Measurements from ENCODE around the gene IGFN1.
A peak's percentile ranks its signal among the peaks of the same experiment; 100 is the strongest.

IGFN1 gene

GRCh38 chr1:201261771-201262547 is 71.3 kb downstream of the IGFN1 start:
- FAIRE-seq = no peak
- no peak for DNase-seq (ENCODE audit: insufficient read length, low spot score)

- FAIRE-seq = no peak
- no peak for DNase-seq (ENCODE audit: insufficient read length, low spot score)
These were observed 72.5 kb downstream of the IGFN1 start for GRCh38 chr1:201262963-201263608.

DNA sequence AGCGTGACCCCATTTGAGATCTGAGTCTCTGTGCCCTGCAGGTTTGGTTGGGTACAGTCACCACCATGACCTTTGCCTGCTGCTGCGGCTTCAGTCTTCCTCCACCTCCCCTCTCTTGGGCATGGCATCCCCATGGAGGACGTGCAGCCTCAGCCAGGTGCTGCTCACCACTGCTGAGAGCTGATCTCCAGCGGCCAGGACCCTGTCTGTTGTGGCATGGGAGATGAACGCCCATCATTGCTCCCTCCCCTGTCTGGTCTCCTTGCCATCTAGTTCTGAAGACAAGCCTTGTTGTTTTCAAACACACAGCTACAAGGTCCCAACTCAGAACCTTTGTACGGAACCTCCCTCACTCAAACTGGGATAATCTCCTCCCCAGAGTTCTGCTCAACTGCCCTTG is 73.4 kb downstream of the IGFN1 start:
- FAIRE-seq = no peak
- no peak for DNase-seq (ENCODE audit: insufficient read length, low spot score)

DNA sequence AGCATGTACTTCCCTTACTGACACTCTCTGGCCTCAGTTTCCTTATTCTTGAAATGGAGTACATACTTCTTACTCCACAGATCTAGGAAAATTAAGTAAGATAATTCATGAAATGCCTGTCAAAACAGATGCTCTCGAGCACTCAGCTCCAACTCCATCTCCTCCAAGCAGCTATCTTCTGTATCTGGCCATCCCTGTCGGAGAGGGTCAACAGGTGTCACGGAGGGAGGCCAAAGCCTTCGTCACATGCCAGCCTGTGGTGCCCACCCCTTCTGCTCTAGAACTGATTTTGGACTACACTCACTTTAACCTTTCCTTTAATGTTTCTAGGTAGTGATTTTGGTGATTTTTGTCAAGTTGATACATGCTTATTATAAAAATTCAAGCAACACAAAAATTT is 73.9 kb downstream of the IGFN1 start:
- no peak for DNase-seq (ENCODE audit: insufficient read length, low spot score)
- no peak for FAIRE-seq

DNA sequence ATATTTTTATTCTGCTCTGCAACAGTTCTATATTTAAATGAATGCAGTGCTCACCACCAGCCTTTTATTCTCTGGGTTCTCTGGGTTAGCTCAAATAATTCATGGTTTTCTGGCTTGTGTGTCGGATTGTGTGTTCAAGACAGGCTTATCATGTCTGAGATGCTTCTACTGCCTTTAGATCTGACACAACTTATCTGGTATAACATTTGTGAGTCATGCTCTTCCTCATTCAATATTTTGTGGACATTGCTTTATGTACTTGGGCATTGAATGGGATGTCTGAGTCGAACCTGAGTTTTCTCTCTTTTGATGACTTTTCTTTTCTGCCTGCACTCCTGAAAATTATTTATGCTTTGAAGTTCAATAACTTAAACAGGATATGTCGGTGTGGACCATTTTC is 75.1 kb downstream of the IGFN1 start:
- FAIRE-seq (no peak), DNase-seq (ENCODE audit: insufficient read length, low spot score) (no peak)

DNA sequence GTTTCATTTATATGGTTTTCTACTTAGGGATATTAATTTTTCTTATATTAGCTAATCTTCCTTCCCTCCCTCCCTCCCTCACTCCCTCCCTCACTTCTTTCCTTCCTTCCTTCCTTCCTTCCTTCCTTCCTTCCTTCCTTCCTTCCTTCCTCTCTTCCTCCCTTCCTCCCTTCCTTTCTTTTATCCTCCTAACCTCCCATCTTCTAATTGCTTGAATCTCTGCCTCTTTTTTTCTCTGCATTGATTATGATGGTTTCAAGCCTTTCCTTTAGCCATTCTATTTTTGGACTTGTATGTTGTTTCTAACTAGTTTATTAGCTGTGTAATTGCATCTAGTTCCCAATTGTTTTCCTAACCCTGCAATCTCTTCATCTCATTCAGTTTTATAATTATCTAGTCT is 75.7 kb downstream of the IGFN1 start:
- FAIRE-seq = no peak
- DNase-seq (ENCODE audit: insufficient read length, low spot score) = no peak

GRCh38 chr1:201266774-201267173 is 76.2 kb downstream of the IGFN1 start:
- DNase-seq (ENCODE audit: insufficient read length, low spot score) = peak; percentile 79
- no peak for FAIRE-seq

- FAIRE-seq (peak; percentile 23), DNase-seq (ENCODE audit: insufficient read length, low spot score) (peak; percentile 42)
These were observed 77.0 kb downstream of the IGFN1 start for GRCh38 chr1:201267481-201268229.

DNA sequence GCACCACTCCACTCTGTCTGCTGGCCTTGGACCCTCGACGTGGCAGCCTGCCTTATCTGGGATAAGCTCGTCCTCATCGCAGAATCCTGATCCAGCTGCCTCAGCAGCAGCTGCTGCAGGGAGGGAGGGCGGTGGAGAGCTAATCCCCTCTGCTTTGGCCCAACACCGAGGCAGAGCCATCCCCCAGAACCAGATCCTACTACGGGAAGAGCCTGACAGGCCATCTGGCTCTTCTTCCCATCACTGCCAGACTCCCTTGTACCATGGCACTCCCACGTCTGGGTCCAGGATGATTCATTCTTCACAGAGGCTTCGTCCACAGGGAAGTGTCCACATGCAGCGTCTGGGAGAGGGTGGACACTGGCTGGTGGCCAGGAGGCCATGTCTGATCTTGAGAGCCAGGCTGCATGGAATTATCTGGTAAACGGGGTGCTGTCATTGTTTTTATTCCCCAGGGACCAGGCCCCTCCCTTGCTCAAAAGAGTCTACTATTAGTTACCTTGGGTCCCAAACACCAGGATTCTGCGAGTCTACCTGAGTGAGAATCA is 78.1 kb downstream of the IGFN1 start:
- FAIRE-seq = peak; percentile 67

DNA sequence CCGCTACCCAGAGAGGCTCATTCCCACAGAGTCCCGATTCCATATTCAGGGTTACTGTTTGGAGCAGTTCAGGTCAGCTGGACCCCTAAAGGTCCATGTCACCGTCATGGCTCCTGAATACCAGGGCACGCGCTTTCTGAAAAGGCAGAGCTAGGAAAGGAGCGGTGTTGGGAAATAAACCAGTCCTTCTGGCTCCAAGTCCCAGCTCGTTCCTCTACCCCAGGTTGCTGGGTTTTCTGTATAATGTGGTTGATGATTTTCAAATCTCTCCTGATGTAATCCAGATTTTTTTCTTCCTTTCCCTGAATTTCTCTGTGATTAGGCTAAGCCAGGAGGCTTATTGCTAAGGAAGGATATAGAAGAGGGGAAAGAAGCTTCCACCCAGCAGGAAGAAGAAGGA is 78.7 kb downstream of the IGFN1 start:
- no peak for DNase-seq (ENCODE audit: insufficient read length, low spot score)

More for the DNA sequence above, 78.1 kb downstream of the IGFN1 start:
- DNase-seq (ENCODE audit: insufficient read length, low spot score) = peak; percentile 54

GRCh38 chr1:201269900-201270410 is 79.3 kb downstream of the IGFN1 start:
- FAIRE-seq = no peak
- DNase-seq (ENCODE audit: insufficient read length, low spot score) = no peak

More for the DNA sequence above, 78.7 kb downstream of the IGFN1 start:
- FAIRE-seq = no peak

GRCh38 chr1:201270616-201271390 is 80.2 kb downstream of the IGFN1 start:
- FAIRE-seq = no peak
- DNase-seq (ENCODE audit: insufficient read length, low spot score) = no peak

- DNase-seq (ENCODE audit: insufficient read length, low spot score) = no peak
- FAIRE-seq = no peak
These were observed 82.2 kb downstream of the IGFN1 start for GRCh38 chr1:201272799-201273198.

- FAIRE-seq = no peak
These were observed 84.1 kb downstream of the IGFN1 start for GRCh38 chr1:201274616-201275252.

GRCh38 chr1:201275253-201275666 is 84.6 kb downstream of the IGFN1 start:
- FAIRE-seq (no peak), DNase-seq (ENCODE audit: insufficient read length, low spot score) (peak; percentile 60)

More at GRCh38 chr1:201274616-201275252, 84.1 kb downstream of the IGFN1 start:
- DNase-seq (ENCODE audit: insufficient read length, low spot score) = no peak

DNA sequence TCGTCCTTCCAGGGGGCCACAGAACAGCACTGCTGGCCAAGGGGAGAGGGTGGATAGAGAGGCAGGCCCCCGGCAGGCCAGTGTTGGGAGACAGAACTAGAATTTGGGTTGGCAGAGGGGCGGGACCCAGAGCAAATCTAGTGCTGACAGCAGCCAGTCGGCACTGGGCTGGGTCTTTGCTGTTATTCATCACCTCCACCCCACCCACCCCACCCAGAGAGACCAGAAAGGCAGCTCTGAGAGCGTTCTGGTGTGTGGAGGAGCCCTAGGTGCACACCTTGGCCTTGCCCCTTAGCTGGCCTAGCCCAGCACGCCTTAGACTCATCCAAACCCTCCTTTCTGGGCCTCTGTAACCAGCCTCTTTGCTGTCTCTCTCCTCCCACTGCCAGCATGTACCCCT is 86.3 kb downstream of the IGFN1 start:
- DNase-seq (ENCODE audit: insufficient read length, low spot score) (no peak), FAIRE-seq (no peak)

GRCh38 chr1:201277441-201277840 is 86.8 kb downstream of the IGFN1 start:
- no peak for DNase-seq (ENCODE audit: insufficient read length, low spot score)
- FAIRE-seq = no peak

All from HTR-8/SVneo (cell line).